GM12874 (cell line): Measurements from ENCODE around the gene DCTD.

ENCODE experiments used
- TF ChIP-seq, protein P1 (sequence below): IDR thresholded peaks from 2 replicates; pipeline ENCODE4 v1.5.1; 2011; ENCODE audit warnings: low read depth, mild to moderate bottlenecking, control low read depth, low read length, moderate library complexity; ENCODE audit not compliant: insufficient read depth

Gene DCTD

GRCh38 chr4:182875453-182876405, 41.5 kb downstream of the DCTD start:
- TF ChIP-seq, protein P1, sequence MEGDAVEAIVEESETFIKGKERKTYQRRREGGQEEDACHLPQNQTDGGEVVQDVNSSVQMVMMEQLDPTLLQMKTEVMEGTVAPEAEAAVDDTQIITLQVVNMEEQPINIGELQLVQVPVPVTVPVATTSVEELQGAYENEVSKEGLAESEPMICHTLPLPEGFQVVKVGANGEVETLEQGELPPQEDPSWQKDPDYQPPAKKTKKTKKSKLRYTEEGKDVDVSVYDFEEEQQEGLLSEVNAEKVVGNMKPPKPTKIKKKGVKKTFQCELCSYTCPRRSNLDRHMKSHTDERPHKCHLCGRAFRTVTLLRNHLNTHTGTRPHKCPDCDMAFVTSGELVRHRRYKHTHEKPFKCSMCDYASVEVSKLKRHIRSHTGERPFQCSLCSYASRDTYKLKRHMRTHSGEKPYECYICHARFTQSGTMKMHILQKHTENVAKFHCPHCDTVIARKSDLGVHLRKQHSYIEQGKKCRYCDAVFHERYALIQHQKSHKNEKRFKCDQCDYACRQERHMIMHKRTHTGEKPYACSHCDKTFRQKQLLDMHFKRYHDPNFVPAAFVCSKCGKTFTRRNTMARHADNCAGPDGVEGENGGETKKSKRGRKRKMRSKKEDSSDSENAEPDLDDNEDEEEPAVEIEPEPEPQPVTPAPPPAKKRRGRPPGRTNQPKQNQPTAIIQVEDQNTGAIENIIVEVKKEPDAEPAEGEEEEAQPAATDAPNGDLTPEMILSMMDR, result no peak

GRCh38 chr4:182874797-182875345, 42.3 kb downstream of the DCTD start:
- TF ChIP-seq, protein P1, result no peak

GRCh38 chr4:182874304-182874751, 42.9 kb downstream of the DCTD start:
- TF ChIP-seq, protein P1, result no peak

- TF ChIP-seq, protein P1, result no peak
Observed at GRCh38 chr4:182873726-182874125, 43.5 kb downstream of the DCTD start.

GRCh38 chr4:182873289-182873688, 43.9 kb downstream of the DCTD start:
- TF ChIP-seq, protein P1, result no peak

DNA sequence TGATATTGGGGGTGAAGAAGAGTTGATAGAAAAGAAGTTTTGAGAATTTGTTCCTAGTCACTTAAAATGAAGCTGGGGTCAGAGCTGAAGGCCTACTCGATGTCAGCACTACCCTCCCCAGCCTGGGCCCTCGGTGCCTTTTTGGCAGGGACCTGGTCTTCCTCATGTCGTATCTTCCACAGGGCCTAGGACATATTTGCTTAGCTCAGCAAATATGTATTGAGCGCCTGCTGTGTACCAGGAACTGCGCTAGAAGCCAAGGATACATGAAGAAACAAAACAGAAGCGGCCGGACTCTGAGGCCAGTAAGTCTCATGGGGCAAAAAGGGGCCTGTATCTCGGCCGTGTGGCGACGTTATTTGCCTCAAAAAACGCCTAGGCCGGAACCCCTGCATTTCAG, 44.3 kb downstream of the DCTD start:
- TF ChIP-seq, protein P1, result no peak

DNA sequence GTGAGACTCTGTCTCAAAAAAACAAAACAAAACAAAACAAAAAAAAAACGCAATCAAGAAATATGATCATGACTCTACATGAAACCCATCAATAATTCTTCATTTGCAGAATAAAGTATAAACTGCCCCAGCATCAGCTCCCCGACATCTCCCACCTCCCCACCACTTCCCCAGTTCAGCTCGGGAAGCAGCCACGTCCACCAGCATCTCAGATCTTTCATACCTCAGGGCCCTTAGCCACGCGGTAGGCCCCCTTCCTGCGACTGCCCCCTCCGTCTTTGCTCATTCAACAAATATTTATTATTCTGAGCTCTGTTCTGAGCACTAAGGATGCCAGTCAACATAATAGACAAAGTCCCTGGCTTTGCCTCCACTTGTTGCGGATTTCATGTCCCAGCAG, 45.6 kb downstream of the DCTD start:
- TF ChIP-seq, protein P1, result no peak
